Caki2 (cell line): ENCODE data around the gene ACAD9. TPM values are rescaled to one million over a fixed set of nuclear protein-coding genes. Genes with fewer than 3 reads are reported as not detected.

ENCODE experiments used
- DNase-seq: peaks from one replicate; pipeline ENCODE4 v3.0.0-alpha.2; 2015; ENCODE audit warnings: low read depth
- in situ Hi-C: cut with HindIII; loops from 2 replicates; pipeline ENCODE4 v1.10.0; 2016; ENCODE audit warnings: low sequenced_read_pairs, low pct_unique_long_range_greater_than_20kb, mixed read lengths
- total RNA-seq: library from RNA; depleted of rRNA; stranded (reverse); fragments of >200 nt; shearing (Covaris generic); gene quantifications from 2 replicates; pipeline ENCODE4 v1.2.3, GENCODE V29; 2014; ENCODE audit warnings: low replicate concordance; rRNA removed

The ACAD9 gene
- total RNA-seq, 1 experiment from 2014 or later = 34.2 TPM

- DNase-seq = no peak
- in situ Hi-C loops = no loop called here
Measured at GRCh38 chr3:128956440-128956839, 77.0 kb downstream of the ACAD9 start.

Other genes starting within 250 kb of the ACAD9 start
- 269 and 321 TPM in 2 replicates for gene RPN1, start 228.8 kb upstream of the ACAD9 start, total RNA-seq
- 77.8 and 96.1 TPM in 2 replicates for gene RAB7A, start 153.4 kb upstream of the ACAD9 start, total RNA-seq
- gene CFAP92, start 114.5 kb downstream of the ACAD9 start, total RNA-seq = 1.2 TPM in 1 of 2 replicates, not detected in the other
- not detected in 2 replicates for gene EFCC1, start 121.7 kb downstream of the ACAD9 start, total RNA-seq
- gene GP9, start 181.2 kb downstream of the ACAD9 start, total RNA-seq = not detected in 2 replicates
- gene RAB43, start 242.2 kb downstream of the ACAD9 start, total RNA-seq = 9.8 and 18.3 TPM in 2 replicates